Right lobe of liver (tissue), 6 donors: ENCODE measurements around the gene CNOT6. TPM values are rescaled to one million over a fixed set of nuclear protein-coding genes. Genes with fewer than 3 reads are reported as not detected.

Source experiments
- ATAC-seq, 4 donors: fragments of 200-7000 bp; cut with Tn5 transposase; one replicate each; pipeline ENCODE4 v1.9.1; 2020; ENCODE audit warnings: mild to moderate bottlenecking in 4 of 4, moderate library complexity in 4 of 4
- DNase-seq, 3 donors: peaks; one replicate each; pipeline ENCODE4 v3.0.0-alpha.2; 2020
- H3K27ac ChIP-seq, 3 donors: fragments of 200-600 bp; one replicate each; pipeline ENCODE4 v1.8.0; 2022
- H3K27me3 ChIP-seq, 2 donors: fragments of 200-600 bp; one replicate each; pipeline ENCODE4 v1.8.0; 2022
- H3K36me3 ChIP-seq, 4 donors: fragments of 200-600 bp; sonication (generic) in 1 of 4; one replicate each; pipeline versions ENCODE4 v1.5.1 to v1.8.0; 2017 to 2022; ENCODE audit warnings: control low read depth in 1 of 4
- H3K4me1 ChIP-seq, 4 donors: fragments of 200-600 bp; sonication (generic) in 1 of 4; one replicate each; pipeline versions ENCODE4 v1.5.1 to v1.8.0; 2017 to 2022; ENCODE audit warnings: control low read depth in 1 of 4
- H3K4me3 ChIP-seq, 3 donors: fragments of 200-600 bp; one replicate each; pipeline ENCODE4 v1.8.0; 2022
- H3K9me3 ChIP-seq, 4 donors: fragments of 200-600 bp; sonication (generic) in 1 of 4; one replicate each; pipeline versions ENCODE4 v1.5.1 to v1.8.0; 2017 to 2022; ENCODE audit warnings: control low read depth in 1 of 4
- POLR2A ChIP-seq: fragments of 450-650 bp; IDR thresholded peaks from one replicate; pipeline ENCODE4 v1.6.1; 2017; ENCODE audit warnings: antibody characterized with exemption, mild to moderate bottlenecking
- WGBS: methylation state at CpG from one replicate; pipeline ENCODE4 v1.1.6; 2018; ENCODE audit warnings: low coverage, low lambda C conversion rate; ENCODE audit not compliant: insufficient coverage; ENCODE audit errors: missing lambda C conversion rate; 5-methylcytosine and 5-hydroxymethylcytosine counted together
- intact Hi-C, 2 donors: fragments of 100-400 bp; cut with DNase I; formaldehyde crosslinking; loops; one replicate each; pipeline versions ENCODE4 v1.11.2 to v1.14.1; 2022
- total RNA-seq, 6 experiments: library from RNA; depleted of rRNA in 2 of 6; stranded (reverse); fragments of >200 nt in 2 of 6; fragmentation: NEBNext Ultra II Directional in 3 of 6; extraction: Animal tissue kit (Norgen Biotek cat#: 25700) in 3 of 6; gene quantifications; one replicate each; pipeline versions ENCODE4 v1.1.0 to v1.2.4, GENCODE V29; 2016 to 2023
- TF ChIP-seq, protein P1 (sequence below), 4 donors: fragments of 200-600 bp in 3 of 4; fragments of 450-650 bp in 1 of 4; IDR thresholded peaks; one replicate each; pipeline versions ENCODE4 v1.5.1 to v1.8.0; 2016 to 2022; ENCODE audit warnings: antibody characterized with exemption in 4 of 4, mild to moderate bottlenecking in 2 of 4
- donor health status: DM: no; HTN: yes; CAD: no.
- donor health status: DM: no; HTN: no; CAD: no.
- donor health status: DM: no; HTN: no; CAD: no.
- donor health status: DM: no; HTN: yes; CAD: no.
- donor health status: DM: no; HTN: yes; CAD: no.

Gene CNOT6
- total RNA-seq, 6 experiments from 2014 or later = 4.8 to 8.8 (median 5.3) TPM

DNA sequence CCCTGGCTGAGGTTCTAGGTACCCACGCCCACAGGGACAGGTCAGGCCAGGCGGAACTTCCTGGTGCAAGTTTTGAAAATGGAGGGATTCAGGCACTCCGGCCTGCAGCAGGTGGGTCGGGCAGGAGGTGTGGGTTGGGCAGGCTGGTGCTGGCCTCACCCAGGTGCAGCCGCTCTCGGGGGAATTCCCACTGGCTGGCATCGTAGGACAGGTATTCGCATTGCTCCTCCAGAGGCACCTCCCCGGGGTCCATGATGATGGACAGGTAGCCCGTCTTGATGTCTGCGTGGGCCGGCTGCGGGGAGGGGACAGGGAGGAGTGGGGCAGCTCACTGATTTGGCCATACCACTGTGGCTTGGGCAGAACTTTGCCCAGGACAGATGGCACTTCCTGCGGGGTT, 125.8 kb downstream of the CNOT6 start:
- H3K4me1 ChIP-seq = no peaks in the 10 kb centered on the region
- TF ChIP-seq POLR2A = no peak
- TF ChIP-seq, protein P1, sequence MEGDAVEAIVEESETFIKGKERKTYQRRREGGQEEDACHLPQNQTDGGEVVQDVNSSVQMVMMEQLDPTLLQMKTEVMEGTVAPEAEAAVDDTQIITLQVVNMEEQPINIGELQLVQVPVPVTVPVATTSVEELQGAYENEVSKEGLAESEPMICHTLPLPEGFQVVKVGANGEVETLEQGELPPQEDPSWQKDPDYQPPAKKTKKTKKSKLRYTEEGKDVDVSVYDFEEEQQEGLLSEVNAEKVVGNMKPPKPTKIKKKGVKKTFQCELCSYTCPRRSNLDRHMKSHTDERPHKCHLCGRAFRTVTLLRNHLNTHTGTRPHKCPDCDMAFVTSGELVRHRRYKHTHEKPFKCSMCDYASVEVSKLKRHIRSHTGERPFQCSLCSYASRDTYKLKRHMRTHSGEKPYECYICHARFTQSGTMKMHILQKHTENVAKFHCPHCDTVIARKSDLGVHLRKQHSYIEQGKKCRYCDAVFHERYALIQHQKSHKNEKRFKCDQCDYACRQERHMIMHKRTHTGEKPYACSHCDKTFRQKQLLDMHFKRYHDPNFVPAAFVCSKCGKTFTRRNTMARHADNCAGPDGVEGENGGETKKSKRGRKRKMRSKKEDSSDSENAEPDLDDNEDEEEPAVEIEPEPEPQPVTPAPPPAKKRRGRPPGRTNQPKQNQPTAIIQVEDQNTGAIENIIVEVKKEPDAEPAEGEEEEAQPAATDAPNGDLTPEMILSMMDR (IDR thresholded peaks at IDR 0.05) = no peak
- no peaks in the 10 kb centered on the region for H3K9me3 ChIP-seq
- H3K4me3 ChIP-seq = no peak overlapping the region
- WGBS = 71% methylated on average over 2 of the region's 14 CpGs
- no peaks in the 10 kb centered on the region for H3K27me3 ChIP-seq
- H3K27ac ChIP-seq = no peak overlapping the region
- ATAC-seq = no peak
- no peak for DNase-seq
- H3K36me3 ChIP-seq = no peaks in the 10 kb centered on the region
- intact Hi-C loops = no loop called here

DNA sequence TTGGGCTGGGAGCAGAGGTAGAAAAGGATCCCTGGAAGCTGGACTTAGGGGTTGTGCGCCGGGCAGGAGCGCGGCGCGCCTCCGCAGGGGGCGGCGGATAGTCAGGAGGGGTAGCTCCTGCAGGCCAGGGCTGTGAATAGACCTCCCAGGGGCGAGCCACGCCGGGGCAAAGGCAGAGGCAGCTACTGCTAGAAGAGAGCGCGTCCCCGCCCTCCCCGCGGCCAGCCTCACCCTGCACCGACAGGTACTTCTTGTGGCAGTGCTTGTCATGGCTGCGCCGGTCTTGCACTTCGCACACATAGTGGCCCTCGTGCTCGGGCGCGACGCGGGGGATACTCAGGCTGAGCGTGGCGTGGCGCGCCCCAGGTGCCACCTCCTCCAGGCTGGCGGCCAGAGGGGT, 127.1 kb downstream of the CNOT6 start:
- TF ChIP-seq, protein P1 (IDR thresholded peaks at IDR 0.05) = no peak
- no peak for TF ChIP-seq POLR2A

DNA sequence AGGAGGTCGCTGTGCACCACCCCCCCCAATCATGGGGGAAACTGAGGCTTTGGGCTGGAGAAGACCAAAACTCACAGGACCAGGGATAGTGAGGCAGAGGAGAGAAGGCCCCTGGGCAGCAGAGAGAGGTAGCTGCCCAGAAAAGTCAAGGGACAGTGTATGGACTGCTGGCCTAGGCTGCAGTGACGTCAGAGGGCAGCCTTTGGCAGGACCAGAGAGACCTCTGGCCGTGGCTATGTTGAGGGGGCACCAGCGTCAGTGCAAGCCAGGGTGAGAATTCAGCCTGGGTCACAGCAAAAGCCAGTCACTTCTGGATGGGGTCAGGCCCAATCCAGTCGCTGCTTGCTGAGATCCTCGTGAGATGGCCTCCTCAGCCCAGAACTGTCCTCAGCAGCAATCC, 128.7 kb downstream of the CNOT6 start:
- intact Hi-C loops = no loop called here
- Histone ChIP-seq H3K27me3 (no peaks in the 10 kb centered on the region), H3K9me3 (no peaks in the 10 kb centered on the region), H3K4me1 (no peaks in the 10 kb centered on the region), H3K27ac (no peak overlapping the region), H3K4me3 (no peak overlapping the region), H3K36me3 (no peaks in the 10 kb centered on the region)
- DNase-seq (no peak), ATAC-seq (peak in 2 of 4 donors; percentile 6 to 7)
- TF ChIP-seq POLR2A = no peak
- TF ChIP-seq, protein P1 (IDR thresholded peaks at IDR 0.05) = no peak
- no CpG with 5 or more reads among the region's 6 CpGs for WGBS

More for the DNA sequence above, 127.1 kb downstream of the CNOT6 start:
- DNase-seq (no peak), ATAC-seq (no peak)
- no peaks in the 10 kb centered on the region for H3K4me1 ChIP-seq
- WGBS = no CpG with 5 or more reads among the region's 32 CpGs
- no peaks in the 10 kb centered on the region for H3K36me3 ChIP-seq
- H3K27ac ChIP-seq = no peak overlapping the region
- no peak overlapping the region for H3K4me3 ChIP-seq
- no peaks in the 10 kb centered on the region for H3K27me3 ChIP-seq
- intact Hi-C loops = no loop called here
- H3K9me3 ChIP-seq = no peaks in the 10 kb centered on the region

DNA sequence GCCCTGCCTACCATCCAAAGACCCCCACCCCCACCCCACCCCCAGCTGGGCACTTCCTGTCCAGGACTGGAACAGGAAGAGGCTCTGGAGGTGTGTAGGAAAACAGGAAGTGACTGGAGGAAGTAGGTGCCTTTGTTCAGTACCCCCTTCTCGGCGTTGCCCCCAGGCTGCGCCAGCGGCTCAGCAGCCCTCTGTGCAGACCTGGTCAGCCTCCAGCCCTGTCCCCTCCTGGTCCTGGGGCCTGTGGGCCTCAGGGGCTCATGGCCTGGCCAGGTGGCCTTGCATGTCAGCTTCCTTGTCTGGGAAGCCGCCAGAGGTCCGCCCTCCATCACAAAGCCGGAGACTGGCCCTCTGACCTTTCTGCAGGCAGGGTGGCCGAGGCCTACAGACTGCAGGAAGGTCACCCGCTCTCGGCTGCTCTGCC, 129.2 kb downstream of the CNOT6 start:
- Histone ChIP-seq H3K9me3 (no peaks in the 10 kb centered on the region), H3K27me3 (no peaks in the 10 kb centered on the region), H3K36me3 (no peaks in the 10 kb centered on the region), H3K4me1 (no peaks in the 10 kb centered on the region), H3K27ac (no peak overlapping the region), H3K4me3 (no peak overlapping the region)
- intact Hi-C loops = no loop called here
- ATAC-seq (peak; percentile 9 to 34 (median 25)), DNase-seq (no peak)
- WGBS = no CpG with 5 or more reads among the region's 10 CpGs
- TF ChIP-seq, protein P1 (IDR thresholded peaks at IDR 0.05) = no peak
- no peak for TF ChIP-seq POLR2A

DNA sequence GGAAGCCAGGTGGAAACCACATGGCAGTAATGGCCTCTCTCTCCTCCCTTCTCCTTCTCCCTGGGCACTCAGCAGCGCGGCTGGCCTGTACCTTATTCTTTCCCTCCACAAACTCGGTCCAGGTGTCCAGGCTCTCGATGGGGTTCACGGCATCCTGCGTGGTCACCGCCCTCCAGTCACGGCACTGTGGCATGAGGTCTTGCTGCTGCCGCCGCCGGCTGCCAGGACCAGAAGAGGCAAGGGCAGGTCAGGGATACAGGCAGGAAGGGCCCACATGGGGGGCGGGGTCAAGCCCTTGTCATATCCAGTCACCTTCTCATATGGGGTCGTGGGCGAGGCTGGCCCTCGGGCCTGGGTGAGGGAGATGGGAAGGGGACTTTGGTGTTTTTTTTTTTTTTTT, 129.7 kb downstream of the CNOT6 start:
- DNase-seq (no peak), ATAC-seq (peak in 1 of 4 donors; percentile 11)
- H3K4me1 ChIP-seq = no peaks in the 10 kb centered on the region
- H3K27me3 ChIP-seq = no peaks in the 10 kb centered on the region
- intact Hi-C loops = no loop called here
- no peak overlapping the region for H3K27ac ChIP-seq
- H3K36me3 ChIP-seq = no peaks in the 10 kb centered on the region
- 94% methylated on average over 3 of the region's 15 CpGs for whole genome bisulfite sequencing
- no peaks in the 10 kb centered on the region for H3K9me3 ChIP-seq
- H3K4me3 ChIP-seq = no peak overlapping the region
- TF ChIP-seq POLR2A = no peak
- TF ChIP-seq, protein P1 (IDR thresholded peaks at IDR 0.05) = no peak
